GM18502 (cell line): ENCODE results near the gene RAB7B.

Experiments used
- ATAC-seq: cut with Tn5 transposase; IDR thresholded peaks from one replicate; pipeline ENCODE4 v1.9.1; 2021; ENCODE audit warnings: mild to moderate bottlenecking; ENCODE audit not compliant: unreplicated experiment, poor library complexity

RAB7B gene

DNA sequence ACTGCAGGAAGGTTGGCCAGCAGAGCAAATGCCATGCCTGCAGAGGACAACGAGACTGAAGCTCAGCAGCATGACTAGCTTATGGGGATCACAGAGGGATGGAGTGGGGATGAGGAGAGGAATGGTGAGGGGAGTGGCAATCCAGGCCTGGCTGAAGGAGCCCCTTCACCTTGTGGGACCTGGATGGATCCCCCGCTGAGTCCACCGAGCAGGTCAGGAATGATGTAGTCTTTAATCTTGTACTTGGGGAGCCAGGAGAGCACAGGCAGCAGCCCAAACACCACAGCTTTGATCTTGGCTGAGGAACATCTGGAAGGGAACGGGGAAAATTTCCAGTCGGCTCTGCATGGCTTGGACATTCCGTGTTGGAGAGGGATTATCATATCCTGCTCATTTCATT lies 70.4 kb downstream of the RAB7B start:
- no peak for ATAC-seq

DNA sequence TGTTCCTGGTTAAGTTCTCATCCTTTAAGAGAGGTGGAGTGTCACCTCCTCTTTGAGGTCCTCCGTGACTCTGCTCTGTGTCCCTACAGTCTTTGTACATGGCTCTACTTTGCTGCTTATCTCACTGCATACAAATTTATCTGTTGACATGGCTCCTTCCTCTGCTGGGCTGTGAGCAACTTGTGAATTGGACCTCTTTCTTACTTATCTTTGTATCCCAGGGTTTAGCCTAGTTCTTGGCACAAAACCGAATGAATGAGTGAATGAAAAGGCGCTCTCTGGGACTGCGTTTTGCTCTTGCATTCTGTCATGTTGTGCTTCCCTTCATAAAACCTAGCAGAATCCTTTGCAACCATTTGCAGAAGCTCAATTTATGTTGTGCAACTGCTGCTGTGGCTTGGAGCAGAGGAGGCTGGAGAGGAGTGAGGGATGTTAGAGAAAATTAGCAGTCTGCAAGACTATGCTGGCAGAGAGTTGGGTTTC lies 72.4 kb downstream of the RAB7B start:
- ATAC-seq: no peak

DNA sequence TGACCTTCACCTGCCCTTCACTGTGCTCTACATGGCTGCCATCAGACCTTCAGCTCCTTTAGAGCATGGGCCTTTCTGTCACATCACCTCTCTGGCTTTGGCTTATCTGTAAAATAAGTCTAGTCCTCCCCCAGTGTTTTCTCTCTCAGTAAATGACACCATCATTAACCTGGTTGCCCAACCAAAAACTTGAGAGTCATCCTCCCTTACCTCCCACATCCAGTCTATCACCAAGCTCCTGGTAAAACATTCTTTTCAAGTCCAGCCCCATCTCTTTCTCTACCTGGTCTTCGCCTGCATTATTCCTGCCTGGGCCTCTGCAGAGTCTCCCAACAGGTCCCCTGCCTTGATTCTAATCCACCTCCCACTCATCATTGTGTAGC lies 73.0 kb downstream of the RAB7B start:
- no peak for ATAC-seq

DNA sequence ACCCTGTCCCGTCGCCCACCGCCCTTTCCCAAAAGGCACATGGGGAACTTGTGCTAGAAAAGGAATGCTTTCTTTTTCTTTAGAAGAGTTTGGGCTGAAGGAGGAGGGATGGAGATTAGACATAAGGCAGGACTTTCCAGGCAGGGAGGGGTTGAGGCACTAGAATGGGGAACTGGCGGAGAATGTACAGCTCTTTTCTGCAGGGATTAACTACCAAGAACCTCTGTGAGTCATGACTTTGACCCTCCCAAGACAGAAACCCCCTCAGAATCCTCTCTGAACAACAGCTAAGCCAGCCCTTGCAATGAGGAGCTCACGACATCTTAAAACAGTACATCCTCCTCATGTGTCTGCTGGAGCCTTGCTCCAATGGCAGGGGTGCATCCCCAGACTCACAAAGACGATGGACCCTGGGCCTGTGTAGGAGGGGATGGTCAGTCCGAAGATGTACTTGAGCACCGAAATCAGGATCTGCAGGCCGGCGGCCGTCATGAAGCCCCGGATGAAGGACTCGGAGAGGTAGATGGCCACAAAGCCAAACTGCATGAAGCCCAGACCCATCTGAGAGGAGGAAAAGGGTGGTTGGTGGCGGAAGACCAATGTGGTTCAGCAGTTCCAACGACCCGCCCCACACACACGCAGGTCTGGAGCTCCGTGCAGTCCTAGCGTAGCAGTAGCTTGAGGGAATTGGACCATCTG lies 73.5 kb downstream of the RAB7B start:
- ATAC-seq: no peak

DNA sequence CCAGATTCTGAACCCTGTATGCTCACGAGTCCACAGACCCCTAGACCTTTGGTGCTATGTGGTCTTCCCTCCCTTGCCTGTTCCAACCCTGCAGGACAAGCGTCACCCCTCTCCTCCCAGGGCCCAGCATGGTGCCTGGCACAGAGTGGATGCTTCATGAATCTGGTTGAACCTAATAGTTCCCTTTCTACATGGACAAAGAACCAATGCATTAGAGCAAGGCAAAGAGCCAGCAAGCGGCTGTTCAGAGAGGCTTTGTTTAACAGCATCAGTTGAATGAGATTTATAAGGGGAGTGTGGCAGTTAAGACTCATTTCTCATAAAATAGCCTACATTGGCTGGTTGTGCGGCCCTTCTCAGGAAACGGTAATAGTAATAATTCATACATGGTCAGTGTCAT lies 74.9 kb downstream of the RAB7B start:
- no peak for ATAC-seq

GRCh38 chr1:205927676-205928075 lies 75.5 kb downstream of the RAB7B start:
- ATAC-seq: no peak

GRCh38 chr1:205927247-205927646 lies 75.9 kb downstream of the RAB7B start:
- ATAC-seq: no peak
